ENCODE data around the gene KCNN3.
"Not testable (repeated sequence)": the region's sequence is repeated elsewhere in the genome, so short reads cannot be mapped to it uniquely, and the experiment has no call there.

DNA sequence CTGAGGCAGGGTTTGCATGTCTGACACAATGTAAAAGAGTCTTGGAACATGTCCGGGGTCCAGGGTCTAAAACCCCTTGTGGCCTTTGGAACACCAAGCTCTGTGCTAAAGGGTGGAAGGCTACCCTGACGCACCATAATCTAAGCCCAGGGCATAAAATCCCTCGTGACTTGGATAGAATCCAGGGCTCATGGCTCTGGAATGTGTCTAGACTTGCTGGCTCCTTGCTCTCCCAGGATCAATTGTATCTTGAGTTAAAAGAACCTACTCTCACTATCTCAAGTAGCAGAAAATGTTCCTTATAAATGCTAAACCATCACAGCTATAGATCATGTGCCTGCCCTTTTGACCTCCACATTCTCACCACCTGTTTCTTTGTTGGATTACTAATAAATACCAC lies 38.0 kb upstream of the KCNN3 start:
- not testable (repeated sequence) for TF ChIP-seq POLR2A (IDR thresholded peaks at IDR 0.05; ENCODE audit: low read length); GATA1 (IDR thresholded peaks at IDR 0.05; ENCODE audit: low read depth, low read length)
